ENCODE data around the gene RPL28. TPM values are rescaled to one million over a fixed set of nuclear protein-coding genes. Genes with fewer than 3 reads are reported as not detected.

Gene RPL28
- total RNA-seq, 1 donor from 2014 or later = 1,017 TPM

- no peak overlapping the region for H3K4me3 ChIP-seq
- no peak overlapping the region for H2AFZ ChIP-seq (replicated peaks)
- Mint-ChIP-seq H3K9me3 (no peaks in the 10 kb centered on the region), H3K4me1 (peaks cover 50% of the 10 kb centered on the region), H3K36me3 (peaks cover 15% of the 10 kb centered on the region), H3K27me3 (ENCODE audit: insufficient read depth, low read depth) (peaks cover 3% of the 10 kb centered on the region), H3K27ac (no peak overlapping the region), H3K4me3 (peak overlapping the region; percentile 42)
- H3F3A ChIP-seq (ENCODE audit: low read depth) = peaks cover 67% of the 10 kb centered on the region
- peaks cover 29% of the 10 kb centered on the region for H3K4me1 ChIP-seq
- peaks cover 75% of the 10 kb centered on the region for H4K20me1 ChIP-seq (ENCODE audit: low read depth)
- peaks cover 32% of the 10 kb centered on the region for H3K79me2 ChIP-seq (ENCODE audit: low read depth)
- no peak for DNase-seq (ENCODE audit: low spot score)
- TF ChIP-seq CTCF (IDR thresholded peaks at IDR 0.05) = no peak
- no peak for TF ChIP-seq EZH2phosphoT487 (IDR thresholded peaks at IDR 0.05)
- no peak for TF ChIP-seq EZH2 (IDR thresholded peaks at IDR 0.05)
- H3K27ac ChIP-seq = no peak overlapping the region
- no peaks in the 10 kb centered on the region for H3K36me3 ChIP-seq
- H3K27me3 ChIP-seq = no peaks in the 10 kb centered on the region
- H3K9me3 ChIP-seq (ENCODE audit: low read depth) = no peaks in the 10 kb centered on the region
- no peak overlapping the region for H3K4me2 ChIP-seq
- no peak overlapping the region for H3K9ac ChIP-seq
Observed at GRCh38 chr19:55390461-55390880, 4.7 kb downstream of the RPL28 start.

GRCh38 chr19:55391191-55391670 is 5.5 kb downstream of the RPL28 start:
- Histone ChIP-seq H2AFZ (replicated peaks) (no peak overlapping the region), H3K4me2 (no peak overlapping the region), H3K27me3 (no peaks in the 10 kb centered on the region), H3K4me3 (no peak overlapping the region), H3K9ac (no peak overlapping the region), H3K9me3 (ENCODE audit: low read depth) (no peaks in the 10 kb centered on the region), H3K79me2 (ENCODE audit: low read depth) (peaks cover 28% of the 10 kb centered on the region), H4K20me1 (ENCODE audit: low read depth) (peaks cover 71% of the 10 kb centered on the region), H3K27ac (no peak overlapping the region), H3F3A (ENCODE audit: low read depth) (peaks cover 64% of the 10 kb centered on the region), H3K36me3 (no peaks in the 10 kb centered on the region), H3K4me1 (peaks cover 29% of the 10 kb centered on the region)
- no peak overlapping the region for H3K27ac Mint-ChIP-seq
- no peaks in the 10 kb centered on the region for H3K9me3 Mint-ChIP-seq
- DNase-seq (ENCODE audit: low spot score) = no peak
- peaks cover 2% of the 10 kb centered on the region for H3K27me3 Mint-ChIP-seq (ENCODE audit: insufficient read depth, low read depth)
- peaks cover 44% of the 10 kb centered on the region for H3K4me1 Mint-ChIP-seq
- no peak for TF ChIP-seq CTCF (IDR thresholded peaks at IDR 0.05)
- no peak for TF ChIP-seq EZH2phosphoT487 (IDR thresholded peaks at IDR 0.05)
- no peak for TF ChIP-seq EZH2 (IDR thresholded peaks at IDR 0.05)
- H3K36me3 Mint-ChIP-seq = peaks cover 15% of the 10 kb centered on the region
- no peak overlapping the region for H3K4me3 Mint-ChIP-seq

- Histone ChIP-seq H3K27ac (no peak overlapping the region), H3K36me3 (no peaks in the 10 kb centered on the region), H3K27me3 (no peaks in the 10 kb centered on the region), H3K4me3 (no peak overlapping the region), H4K20me1 (ENCODE audit: low read depth) (peaks cover 63% of the 10 kb centered on the region), H3K9ac (no peak overlapping the region), H2AFZ (replicated peaks) (no peak overlapping the region), H3K4me1 (peaks cover 24% of the 10 kb centered on the region), H3K79me2 (ENCODE audit: low read depth) (peaks cover 21% of the 10 kb centered on the region), H3F3A (ENCODE audit: low read depth) (peaks cover 57% of the 10 kb centered on the region), H3K4me2 (peak overlapping the region; percentile 45), H3K9me3 (ENCODE audit: low read depth) (no peaks in the 10 kb centered on the region)
- H3K9me3 Mint-ChIP-seq = no peaks in the 10 kb centered on the region
- H3K4me3 Mint-ChIP-seq = no peak overlapping the region
- peaks cover 10% of the 10 kb centered on the region for H3K36me3 Mint-ChIP-seq
- H3K27me3 Mint-ChIP-seq (ENCODE audit: insufficient read depth, low read depth) = peaks cover 2% of the 10 kb centered on the region
- no peak overlapping the region for H3K27ac Mint-ChIP-seq
- TF ChIP-seq CTCF (IDR thresholded peaks at IDR 0.05) (no peak), EZH2 (IDR thresholded peaks at IDR 0.05) (no peak), EZH2phosphoT487 (IDR thresholded peaks at IDR 0.05) (no peak)
- no peak for DNase-seq (ENCODE audit: low spot score)
- peaks cover 37% of the 10 kb centered on the region for H3K4me1 Mint-ChIP-seq
Observed at GRCh38 chr19:55391702-55392615, 6.2 kb downstream of the RPL28 start.
